ENCODE measurements around the gene SFR1. TPM values are rescaled to one million over a fixed set of nuclear protein-coding genes. Genes with fewer than 3 reads are reported as not detected.

The SFR1 gene
- total RNA-seq, 1 experiment from 2014 or later: 2.9 TPM

DNA sequence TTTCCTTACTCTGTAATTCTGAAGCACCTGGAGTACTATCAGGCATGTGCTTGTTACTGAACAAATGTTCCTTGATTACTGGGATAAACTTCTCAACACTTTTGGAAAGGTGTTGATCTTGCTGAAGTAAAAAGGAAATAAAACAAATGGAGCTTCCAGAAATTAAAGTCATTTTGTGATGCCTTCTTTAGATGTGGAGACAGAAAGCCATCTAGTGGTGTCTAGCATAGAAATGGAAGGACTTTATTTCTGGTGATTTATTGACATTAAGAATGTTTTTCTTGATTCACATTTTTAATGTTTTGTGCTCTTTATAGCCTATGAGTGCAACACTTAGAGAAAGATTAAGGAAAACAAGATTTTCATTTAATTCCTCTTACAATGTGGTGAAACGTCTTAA is 1.4 kb downstream of the SFR1 start:
- H3K4me3 ChIP-seq (ENCODE audit: low read length): peak overlapping the region; percentile 91
- ATAC-seq (no peak), DNase-seq (peak; percentile 45)
- peaks cover 3% of the 10 kb centered on the region for H3F3A ChIP-seq (ENCODE audit: low read length, unreplicated experiment)
- TF ChIP-seq, protein P1, sequence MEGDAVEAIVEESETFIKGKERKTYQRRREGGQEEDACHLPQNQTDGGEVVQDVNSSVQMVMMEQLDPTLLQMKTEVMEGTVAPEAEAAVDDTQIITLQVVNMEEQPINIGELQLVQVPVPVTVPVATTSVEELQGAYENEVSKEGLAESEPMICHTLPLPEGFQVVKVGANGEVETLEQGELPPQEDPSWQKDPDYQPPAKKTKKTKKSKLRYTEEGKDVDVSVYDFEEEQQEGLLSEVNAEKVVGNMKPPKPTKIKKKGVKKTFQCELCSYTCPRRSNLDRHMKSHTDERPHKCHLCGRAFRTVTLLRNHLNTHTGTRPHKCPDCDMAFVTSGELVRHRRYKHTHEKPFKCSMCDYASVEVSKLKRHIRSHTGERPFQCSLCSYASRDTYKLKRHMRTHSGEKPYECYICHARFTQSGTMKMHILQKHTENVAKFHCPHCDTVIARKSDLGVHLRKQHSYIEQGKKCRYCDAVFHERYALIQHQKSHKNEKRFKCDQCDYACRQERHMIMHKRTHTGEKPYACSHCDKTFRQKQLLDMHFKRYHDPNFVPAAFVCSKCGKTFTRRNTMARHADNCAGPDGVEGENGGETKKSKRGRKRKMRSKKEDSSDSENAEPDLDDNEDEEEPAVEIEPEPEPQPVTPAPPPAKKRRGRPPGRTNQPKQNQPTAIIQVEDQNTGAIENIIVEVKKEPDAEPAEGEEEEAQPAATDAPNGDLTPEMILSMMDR (conservative IDR thresholded peaks at IDR 0.05; ENCODE audit: low read depth, low read length): peak; percentile 68
- no peak for TF ChIP-seq EZH2 (IDR thresholded peaks at IDR 0.05; ENCODE audit: low read length, unreplicated experiment)
- H3K36me3 ChIP-seq (ENCODE audit: low read depth, low read length): no peaks in the 10 kb centered on the region
- H3K4me1 ChIP-seq (ENCODE audit: insufficient read depth, low read length): peaks cover 36% of the 10 kb centered on the region
- H3K9ac ChIP-seq (ENCODE audit: low read length): peak overlapping the region; percentile 95; the same call in 1 of the 2 replicates
- peaks cover 8% of the 10 kb centered on the region; the same call in 1 of the 2 replicates for H3K79me2 ChIP-seq (ENCODE audit: low read length)
- no peaks in the 10 kb centered on the region for H3K27me3 ChIP-seq (ENCODE audit: low read length)
- intact Hi-C loops (cut with micrococcal nuclease): loop anchor here (1.0 to 5.0 kb wide), 5 partner anchors 41 to 235 kb away; partner anchors contain the start of gene SLK
- no peaks in the 10 kb centered on the region for H3K9me2 ChIP-seq (replicated peaks; ENCODE audit: low read length)
- no peaks in the 10 kb centered on the region for H4K20me1 ChIP-seq (ENCODE audit: low read length)
- no peak overlapping the region for H2AFZ ChIP-seq (ENCODE audit: low read length)
- H3K4me2 ChIP-seq (ENCODE audit: low read length): peak overlapping the region; percentile 98
- BruUV-seq (replicated peaks): no TSS peak
- ChIA-PET POLR2A (ENCODE audit: unreplicated experiment) (interaction anchor here (0.6 kb wide), 1 partner anchor 235 kb away, joined by 4 read pairs; no protein-coding TSS in a partner anchor), CTCF (interaction anchor here (0.9 to 1.4 kb wide), 2 partner anchors 74 to 77 kb away, joined by 6 to 8 read pairs; no protein-coding TSS in a partner anchor)
- H3K27ac ChIP-seq (ENCODE audit: low read length): no peak overlapping the region
- no peaks in the 10 kb centered on the region for H3K9me3 ChIP-seq (ENCODE audit: low read length)

DNA sequence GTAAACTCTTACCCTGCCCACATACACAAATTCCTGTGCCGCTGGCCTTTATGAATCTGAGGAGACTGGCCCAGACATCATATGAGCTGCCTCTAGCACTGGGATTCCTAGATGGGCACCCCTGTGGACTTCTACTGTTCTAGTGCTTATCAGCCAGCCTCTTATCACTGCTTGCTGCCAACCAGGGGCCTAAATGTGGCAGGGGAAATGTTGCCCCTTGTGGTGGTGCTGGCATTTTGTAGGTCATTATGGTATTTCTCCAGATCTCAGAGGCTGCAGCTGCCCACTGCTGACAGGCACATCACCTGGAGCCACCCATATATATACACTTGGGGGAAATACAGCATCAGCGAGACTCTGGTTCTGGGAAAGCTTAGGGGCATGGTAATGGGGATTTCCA is 5.4 kb downstream of the SFR1 start:
- no peaks in the 10 kb centered on the region for H3K27me3 ChIP-seq (ENCODE audit: low read length)
- intact Hi-C loops (cut with micrococcal nuclease): no loop called here
- no peaks in the 10 kb centered on the region for H3K9me3 ChIP-seq (ENCODE audit: low read length)
- no peaks in the 10 kb centered on the region for H4K20me1 ChIP-seq (ENCODE audit: low read length)
- no peaks in the 10 kb centered on the region for H3F3A ChIP-seq (ENCODE audit: low read length, unreplicated experiment)
- H3K4me1 ChIP-seq (ENCODE audit: insufficient read depth, low read length): peaks cover 15% of the 10 kb centered on the region
- H3K9me2 ChIP-seq (replicated peaks; ENCODE audit: low read length): no peaks in the 10 kb centered on the region
- H3K36me3 ChIP-seq (ENCODE audit: low read depth, low read length): no peaks in the 10 kb centered on the region
- no TSS peak for BruUV-seq (replicated peaks)
- CTCF ChIA-PET: interaction anchor here (0.6 kb wide), 1 partner anchor 237 kb away, joined by 3 read pairs; no protein-coding TSS in a partner anchor
- POLR2A ChIA-PET (ENCODE audit: unreplicated experiment): interaction anchor here (0.6 kb wide), 1 partner anchor 11 kb away, joined by 5 read pairs; no protein-coding TSS in a partner anchor
- H3K4me3 ChIP-seq (ENCODE audit: low read length): no peak overlapping the region
- no peak overlapping the region for H3K27ac ChIP-seq (ENCODE audit: low read length)
- H3K79me2 ChIP-seq (ENCODE audit: low read length): peaks cover 6% of the 10 kb centered on the region; the same call in 1 of the 2 replicates
- H3K9ac ChIP-seq (ENCODE audit: low read length): no peak overlapping the region
- ATAC-seq (peak; percentile 35), DNase-seq (no peak)
- TF ChIP-seq EZH2 (IDR thresholded peaks at IDR 0.05; ENCODE audit: low read length, unreplicated experiment): no peak
- TF ChIP-seq, protein P1 (conservative IDR thresholded peaks at IDR 0.05; ENCODE audit: low read depth, low read length): peak; percentile 47; the same call in 1 of the 2 replicates
- no peak overlapping the region for H2AFZ ChIP-seq (ENCODE audit: low read length)
- no peak overlapping the region for H3K4me2 ChIP-seq (ENCODE audit: low read length)

DNA sequence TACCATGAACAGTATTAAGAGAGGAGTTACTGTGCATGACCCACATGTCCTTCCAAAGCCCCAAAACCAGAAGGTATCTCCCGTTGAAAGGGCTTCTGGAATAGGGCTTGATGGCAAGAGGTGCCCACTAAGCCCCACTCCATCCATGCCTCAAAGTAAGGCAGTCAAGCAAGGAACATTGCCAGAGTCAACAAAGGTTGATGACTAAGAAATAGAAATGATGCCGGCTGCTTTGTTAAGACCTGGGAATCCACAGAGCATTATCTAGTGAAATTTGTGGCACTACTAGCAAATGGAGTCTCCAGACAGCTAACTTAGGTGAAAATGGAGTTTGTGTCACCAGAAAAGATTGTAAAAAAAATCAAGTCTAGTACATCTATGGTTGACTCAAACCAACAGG is 6.2 kb downstream of the SFR1 start:
- no peaks in the 10 kb centered on the region for H3F3A ChIP-seq (ENCODE audit: low read length, unreplicated experiment)
- H3K27me3 ChIP-seq (ENCODE audit: low read length): no peaks in the 10 kb centered on the region
- no peaks in the 10 kb centered on the region for H3K9me3 ChIP-seq (ENCODE audit: low read length)
- TF ChIP-seq, protein P1 (conservative IDR thresholded peaks at IDR 0.05; ENCODE audit: low read depth, low read length): no peak
- TF ChIP-seq EZH2 (IDR thresholded peaks at IDR 0.05; ENCODE audit: low read length, unreplicated experiment) (no peak), EZH2phosphoT487 (IDR thresholded peaks at IDR 0.05; ENCODE audit: borderline replicate concordance, low read length) (no peak)
- no peaks in the 10 kb centered on the region for H3K79me2 ChIP-seq (ENCODE audit: low read length)
- CTCF ChIA-PET: no interaction called here
- H3K36me3 ChIP-seq (ENCODE audit: low read depth, low read length): no peaks in the 10 kb centered on the region
- intact Hi-C loops (cut with micrococcal nuclease): no loop called here
- no peak overlapping the region for H3K4me3 ChIP-seq (ENCODE audit: low read length)
- POLR2A ChIA-PET (ENCODE audit: unreplicated experiment): no interaction called here
- peaks cover 8% of the 10 kb centered on the region for H3K4me1 ChIP-seq (ENCODE audit: insufficient read depth, low read length)
- no peak overlapping the region for H2AFZ ChIP-seq (ENCODE audit: low read length)
- BruUV-seq (replicated peaks): no TSS peak
- peak; percentile 62 for ATAC-seq
- peak; percentile 60 for DNase-seq
- no peak overlapping the region for H3K27ac ChIP-seq (ENCODE audit: low read length)
- H4K20me1 ChIP-seq (ENCODE audit: low read length): no peaks in the 10 kb centered on the region
- H3K9ac ChIP-seq (ENCODE audit: low read length): no peak overlapping the region
- no peaks in the 10 kb centered on the region for H3K9me2 ChIP-seq (replicated peaks; ENCODE audit: low read length)
- H3K4me2 ChIP-seq (ENCODE audit: low read length): no peak overlapping the region
